Stimulated activated CD4-positive, alpha-beta T cell treated with anti-CD3 and anti-CD28 coated beads, Interleukin-4, amount 100 ng/mL, for 1 hour (primary cell): ENCODE data around the gene HIBCH.
A peak's percentile ranks its signal among the peaks of the same experiment; 100 is the strongest.
"Not testable (repeated sequence)": the region's sequence is repeated elsewhere in the genome, so short reads cannot be mapped to it uniquely, and the experiment has no call there.

ENCODE experiments used
- DNase-seq: peaks from one replicate; pipeline ENCODE4 v3.0.0-alpha.2; 2020

Gene HIBCH

GRCh38 chr2:190319555-190320498 is at the start of gene HIBCH:
Gene HIBCH, minus strand, starts transcription at chr2:190319826. Its CDS starts 76 bp downstream, at chr2:190319750.
- DNase-seq: peak; percentile 90

- no peak for DNase-seq
Observed at GRCh38 chr2:190367091-190367490, 47.5 kb upstream of the HIBCH start.

GRCh38 chr2:190366248-190366753 is 46.7 kb upstream of the HIBCH start:
- no peak for DNase-seq

GRCh38 chr2:190365499-190366204 is 46.0 kb upstream of the HIBCH start:
- DNase-seq: no peak

GRCh38 chr2:190362894-190363293 is 43.3 kb upstream of the HIBCH start:
- no peak for DNase-seq

GRCh38 chr2:190361572-190361971 is 41.9 kb upstream of the HIBCH start:
- DNase-seq: no peak

GRCh38 chr2:190360965-190361364 is 41.3 kb upstream of the HIBCH start:
- DNase-seq: no peak

GRCh38 chr2:190360561-190360960 is 40.9 kb upstream of the HIBCH start:
- no peak for DNase-seq

- not testable (repeated sequence) for DNase-seq
Observed at GRCh38 chr2:190358655-190359448, 39.2 kb upstream of the HIBCH start.

GRCh38 chr2:190357600-190357999 is 38.0 kb upstream of the HIBCH start:
- no peak for DNase-seq

- DNase-seq: no peak
Observed at GRCh38 chr2:190355968-190356644, 36.5 kb upstream of the HIBCH start.

GRCh38 chr2:190354003-190354690 is 34.5 kb upstream of the HIBCH start:
- no peak for DNase-seq

GRCh38 chr2:190353537-190353899 is 33.9 kb upstream of the HIBCH start:
- DNase-seq: no peak

- no peak for DNase-seq
Observed at GRCh38 chr2:190352668-190353536, 33.3 kb upstream of the HIBCH start.

- no peak for DNase-seq
Observed at GRCh38 chr2:190351955-190352354, 32.3 kb upstream of the HIBCH start.

GRCh38 chr2:190350371-190350770 is 30.7 kb upstream of the HIBCH start:
- DNase-seq: no peak

GRCh38 chr2:190344276-190344827 is 24.7 kb upstream of the HIBCH start:
- DNase-seq: no peak

- DNase-seq: peak; percentile 46
Observed at GRCh38 chr2:190343536-190344275, 24.1 kb upstream of the HIBCH start, which contains the start of gene INPP1. Gene INPP1, plus strand, starts transcription at chr2:190343589. Its CDS starts 16,514 bp downstream, at chr2:190360103.

GRCh38 chr2:190343089-190343535 is 23.5 kb upstream of the HIBCH start:
- no peak for DNase-seq
